ENCODE measurements around the gene HTT.

DNA sequence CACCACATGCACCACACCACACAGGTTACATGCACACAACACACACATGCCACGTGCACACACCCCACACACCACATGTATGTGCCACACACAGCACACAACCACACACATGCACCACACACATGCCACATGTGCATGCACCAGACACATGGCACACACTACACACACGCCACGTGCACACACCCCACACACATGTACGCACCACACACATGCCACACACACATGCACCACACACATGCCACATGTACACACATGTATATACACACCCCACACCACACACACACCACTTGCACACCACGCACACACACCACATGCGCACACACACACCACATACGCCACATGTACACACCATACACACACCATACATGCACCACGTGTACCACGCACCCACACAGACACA, 154.8 kb downstream of the HTT start:
- TF ChIP-seq, protein P1, sequence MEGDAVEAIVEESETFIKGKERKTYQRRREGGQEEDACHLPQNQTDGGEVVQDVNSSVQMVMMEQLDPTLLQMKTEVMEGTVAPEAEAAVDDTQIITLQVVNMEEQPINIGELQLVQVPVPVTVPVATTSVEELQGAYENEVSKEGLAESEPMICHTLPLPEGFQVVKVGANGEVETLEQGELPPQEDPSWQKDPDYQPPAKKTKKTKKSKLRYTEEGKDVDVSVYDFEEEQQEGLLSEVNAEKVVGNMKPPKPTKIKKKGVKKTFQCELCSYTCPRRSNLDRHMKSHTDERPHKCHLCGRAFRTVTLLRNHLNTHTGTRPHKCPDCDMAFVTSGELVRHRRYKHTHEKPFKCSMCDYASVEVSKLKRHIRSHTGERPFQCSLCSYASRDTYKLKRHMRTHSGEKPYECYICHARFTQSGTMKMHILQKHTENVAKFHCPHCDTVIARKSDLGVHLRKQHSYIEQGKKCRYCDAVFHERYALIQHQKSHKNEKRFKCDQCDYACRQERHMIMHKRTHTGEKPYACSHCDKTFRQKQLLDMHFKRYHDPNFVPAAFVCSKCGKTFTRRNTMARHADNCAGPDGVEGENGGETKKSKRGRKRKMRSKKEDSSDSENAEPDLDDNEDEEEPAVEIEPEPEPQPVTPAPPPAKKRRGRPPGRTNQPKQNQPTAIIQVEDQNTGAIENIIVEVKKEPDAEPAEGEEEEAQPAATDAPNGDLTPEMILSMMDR (IDR thresholded peaks at IDR 0.05 in 8 of 11, conservative IDR thresholded peaks at IDR 0.05 in 3 of 11) = no peak
- no peak for TF ChIP-seq POLR2AphosphoS5 (IDR thresholded peaks at IDR 0.05)
- TF ChIP-seq POLR2A (IDR thresholded peaks at IDR 0.05) = no peak

Data from spleen (tissue), 7 donors.